Skin epidermis (tissue), 12 donors: ENCODE measurements around the gene OTUD7B.
"Not testable (repeated sequence)": the region's sequence is repeated elsewhere in the genome, so short reads cannot be mapped to it uniquely, and the experiment has no call there.

Source experiments
- H3K27ac ChIP-seq, 21 experiments: fragments of 200-600 bp; sonication (generic) in 11 of 21; one replicate each; pipeline ENCODE4 v1.5.0; 2020; ENCODE audit warnings: mild to moderate bottlenecking in 3 of 21, inconsistent platforms in 2 of 21, moderate library complexity in 2 of 21
- H3K4me3 ChIP-seq, 7 experiments: fragments of 200-600 bp; sonication (generic) in 2 of 7; one replicate each; pipeline ENCODE4 v1.5.0; 2020; ENCODE audit warnings: inconsistent platforms in 2 of 7, mild to moderate bottlenecking in 2 of 7, moderate library complexity in 1 of 7

The OTUD7B gene

DNA sequence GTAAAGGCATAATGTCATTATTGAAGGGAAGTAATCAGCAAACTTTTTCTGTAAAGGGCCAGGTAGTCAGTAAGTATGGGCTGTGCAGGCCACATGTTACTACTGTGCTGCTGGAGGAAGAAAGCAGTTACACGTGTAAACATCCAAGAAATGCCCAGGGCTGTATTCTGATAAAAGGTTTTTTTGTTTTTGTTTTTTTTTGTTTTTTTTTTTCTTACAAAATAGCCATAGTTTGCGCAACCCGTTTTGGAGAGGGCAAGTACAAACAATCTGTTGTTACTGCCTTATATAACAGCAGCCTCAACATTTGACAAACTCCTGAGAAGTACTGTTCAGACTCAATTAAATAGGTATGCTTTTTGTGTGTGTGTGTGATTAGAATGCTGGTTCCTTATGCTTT, 47.2 kb downstream of the OTUD7B start:
- H3K27ac ChIP-seq, result peak overlapping the region in 10 of 21 experiments; percentile 14 to 71 (median 46)
- H3K4me3 ChIP-seq, result no peak overlapping the region

DNA sequence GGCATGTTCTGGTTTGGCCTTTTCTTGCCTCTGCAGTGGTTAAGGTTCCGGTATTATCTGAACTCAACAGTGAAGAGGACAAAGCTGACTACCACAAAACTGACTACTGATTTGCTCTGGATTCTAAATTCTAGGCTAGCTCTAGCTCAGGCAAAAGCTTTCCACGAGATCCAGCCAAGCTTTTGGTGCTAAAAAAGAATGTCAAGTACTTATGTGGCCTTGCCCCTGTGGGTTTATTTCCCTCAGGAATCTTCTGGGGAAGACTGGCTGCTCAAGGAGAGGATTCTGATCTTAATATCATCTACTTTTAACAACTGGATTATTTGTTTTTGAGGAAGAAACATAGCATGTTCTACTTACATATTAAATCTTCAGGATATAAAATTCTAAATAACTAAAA, 47.8 kb downstream of the OTUD7B start:
- H3K4me3 ChIP-seq, result no peak overlapping the region
- peak overlapping the region in 17 of 21 experiments; percentile 1 to 73 (median 45) for H3K27ac ChIP-seq

GRCh38 chr1:149962039-149962647, 48.4 kb downstream of the OTUD7B start:
- Histone ChIP-seq H3K27ac (peak overlapping the region in 16 of 21 experiments; percentile 1 to 73 (median 46)), H3K4me3 (no peak overlapping the region)

DNA sequence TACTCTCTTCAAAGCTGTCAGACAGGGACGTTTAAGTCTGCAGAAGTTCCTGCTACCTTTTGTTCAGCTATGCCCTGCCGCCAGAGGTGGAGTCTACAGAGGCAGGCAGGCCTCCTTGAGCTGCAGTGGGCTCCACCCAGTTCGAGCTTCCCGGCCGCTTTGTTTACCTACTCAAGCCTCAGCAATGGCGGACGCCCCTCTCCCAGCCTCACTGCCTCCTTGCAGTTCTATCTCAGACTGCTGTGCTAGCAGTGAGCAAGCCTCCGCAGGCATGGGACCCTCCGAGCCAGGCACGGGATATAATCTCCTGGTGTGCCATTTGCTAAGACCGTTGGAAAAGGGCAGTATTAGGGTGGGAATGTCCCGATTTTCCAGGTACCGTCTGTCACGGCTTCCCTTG, 53.0 kb downstream of the OTUD7B start:
- H3K4me3 ChIP-seq, H3K27ac ChIP-seq: not testable (repeated sequence)

- Histone ChIP-seq H3K4me3 (no peak overlapping the region), H3K27ac (peak overlapping the region in 1 of 21 experiments; percentile 13)
Observed at GRCh38 chr1:149949911-149950310, 60.6 kb downstream of the OTUD7B start.

DNA sequence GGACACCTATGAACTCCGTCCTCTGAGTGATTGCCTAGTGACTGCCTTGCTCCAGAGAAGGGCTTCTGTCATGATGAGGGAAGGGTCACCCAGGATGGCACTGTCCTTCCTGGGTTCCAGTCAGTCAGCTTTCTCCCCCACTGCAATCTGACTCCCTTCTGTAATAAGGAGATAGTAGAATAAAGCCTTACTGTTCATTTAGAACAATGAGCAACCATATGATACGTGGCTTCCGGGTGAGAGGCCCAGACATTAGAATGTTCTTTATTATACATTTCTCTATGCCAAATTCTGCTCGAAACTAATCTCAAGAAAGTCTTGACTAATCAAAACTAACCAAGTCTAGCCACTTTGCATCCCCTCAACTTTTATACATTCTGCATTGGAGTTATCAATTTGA, 65.3 kb downstream of the OTUD7B start:
- no peak overlapping the region for H3K4me3 ChIP-seq
- H3K27ac ChIP-seq, result no peak overlapping the region

DNA sequence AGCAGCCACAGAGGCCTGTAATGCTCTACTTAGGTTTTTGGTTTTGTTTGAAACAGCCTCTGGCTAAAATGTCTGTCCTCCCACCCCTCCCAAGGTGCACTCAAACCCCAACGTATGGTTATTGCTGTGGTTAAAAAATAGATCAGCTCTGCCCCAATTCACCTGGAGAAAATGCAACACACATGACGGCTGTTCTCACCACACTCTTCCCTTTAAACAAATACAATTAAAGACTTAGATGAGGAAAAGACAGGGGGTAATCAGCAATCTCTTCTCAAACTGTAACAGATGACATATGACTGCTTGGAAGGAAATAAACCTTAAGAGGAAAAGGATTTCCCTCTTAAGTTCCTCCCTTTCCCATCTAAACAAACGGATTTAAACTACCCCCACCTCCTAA, 67.6 kb downstream of the OTUD7B start:
- H3K27ac ChIP-seq, result peak overlapping the region in 6 of 21 experiments; percentile 15 to 41 (median 26)
- no peak overlapping the region for H3K4me3 ChIP-seq

DNA sequence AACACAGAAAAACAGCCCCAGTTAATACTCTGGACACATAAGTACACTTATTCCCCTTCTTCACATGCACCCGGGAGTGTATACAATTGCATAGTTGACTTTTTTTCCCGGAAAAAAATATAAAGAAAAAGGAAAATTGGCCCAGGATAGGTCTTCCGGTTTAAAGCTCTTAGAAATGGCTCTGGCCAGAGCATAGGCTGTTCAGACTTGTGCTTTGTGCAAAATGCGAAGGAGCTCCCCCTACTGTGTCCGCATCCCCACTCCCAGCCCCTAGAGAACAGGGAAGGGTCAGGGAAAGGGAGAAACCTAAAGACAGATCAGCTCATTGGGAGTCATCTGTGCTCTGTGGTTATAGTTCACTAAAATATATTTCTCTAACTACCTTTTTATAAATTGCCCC, 68.3 kb downstream of the OTUD7B start:
- H3K4me3 ChIP-seq, result no peak overlapping the region
- H3K27ac ChIP-seq, result peak overlapping the region in 8 of 21 experiments; percentile 15 to 55 (median 30)

GRCh38 chr1:149940427-149940826, 70.1 kb downstream of the OTUD7B start:
- Histone ChIP-seq H3K4me3 (no peak overlapping the region), H3K27ac (peak overlapping the region in 13 of 21 experiments; percentile 3 to 83 (median 71))

DNA sequence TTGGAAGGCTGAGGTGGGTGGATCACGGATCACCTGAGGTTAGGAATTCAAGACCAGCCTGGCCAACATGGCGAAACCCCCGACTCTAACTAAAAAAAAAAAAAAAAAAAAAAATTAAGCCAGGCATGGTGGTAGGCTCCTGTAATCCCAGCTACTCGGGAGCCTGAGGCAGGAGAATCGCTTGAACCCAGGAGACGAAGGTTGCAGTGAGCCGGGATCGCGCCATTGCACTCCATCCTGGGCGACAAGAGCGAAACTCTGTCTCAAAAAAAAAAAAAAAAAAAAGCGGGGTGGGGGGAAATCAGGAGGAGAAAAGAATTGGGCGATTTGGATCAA, 71.9 kb downstream of the OTUD7B start:
- Histone ChIP-seq H3K27ac (peak overlapping the region in 19 of 21 experiments; percentile 54 to 83 (median 70)), H3K4me3 (peak overlapping the region in 4 of 7 experiments; percentile 10 to 32 (median 16))

DNA sequence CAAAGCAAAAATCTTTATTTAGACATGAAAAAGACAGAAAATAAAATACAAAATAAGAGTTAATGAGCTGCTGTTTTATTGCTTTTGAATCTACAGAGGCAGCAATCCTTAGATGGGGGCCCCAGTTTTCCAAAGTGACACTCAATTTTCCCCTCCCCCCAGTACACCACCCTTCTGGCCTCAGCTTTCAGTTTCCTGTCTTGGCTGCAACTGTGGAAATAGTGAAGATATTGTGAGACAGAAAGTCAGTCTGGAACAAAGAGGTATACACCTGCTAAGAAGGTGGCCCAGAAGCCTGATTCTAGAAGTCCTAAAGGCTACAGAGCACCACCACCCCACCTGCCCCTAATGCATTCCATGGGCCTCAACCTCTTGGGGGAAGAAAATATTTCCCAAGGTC, 72.8 kb downstream of the OTUD7B start:
- Histone ChIP-seq H3K27ac (peak overlapping the region in 18 of 21 experiments; percentile 47 to 83 (median 70)), H3K4me3 (no peak overlapping the region)

GRCh38 chr1:149936992-149937705, 73.4 kb downstream of the OTUD7B start:
- peak overlapping the region in 20 of 21 experiments; percentile 45 to 83 (median 72) for H3K27ac ChIP-seq
- H3K4me3 ChIP-seq, result peak overlapping the region; percentile 31 to 55 (median 37)

- Histone ChIP-seq H3K27ac (peak within 1 kb of the TSS in 20 of 21 experiments; percentile 45 to 83 (median 74)), H3K4me3 (peak within 1 kb of the TSS; percentile 31 to 55 (median 37))
Observed at GRCh38 chr1:149936170-149936991, 74.1 kb downstream of the OTUD7B start, which contains the start of gene MTMR11. MTMR11 (minus strand) TSS chr1:149936879; CDS start chr1:149936647, 232 bp downstream.

GRCh38 chr1:149934356-149934755, 76.2 kb downstream of the OTUD7B start:
- no peak overlapping the region for H3K4me3 ChIP-seq
- no peak overlapping the region for H3K27ac ChIP-seq

GRCh38 chr1:149933208-149933607, 77.3 kb downstream of the OTUD7B start:
- H3K27ac ChIP-seq, result no peak overlapping the region
- H3K4me3 ChIP-seq, result no peak overlapping the region

DNA sequence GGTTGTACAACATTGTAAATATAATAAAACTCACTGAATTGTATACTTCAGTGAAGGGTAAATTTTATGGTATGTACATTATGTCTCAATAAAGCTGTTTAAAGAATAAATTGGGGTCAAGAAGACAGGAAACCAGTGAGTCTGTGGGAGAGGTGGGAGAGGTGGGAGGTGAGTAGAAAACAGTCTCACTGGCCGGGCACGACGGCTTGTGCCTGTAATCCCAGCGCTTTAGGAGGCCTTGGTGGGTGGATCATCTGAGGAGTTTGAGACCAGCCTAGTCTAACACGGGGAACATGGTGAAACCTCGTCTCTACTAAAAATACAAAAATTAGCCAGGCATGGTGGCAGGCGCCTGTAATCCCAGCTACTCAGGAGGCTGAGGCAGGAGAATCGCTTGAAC, 78.1 kb downstream of the OTUD7B start:
- Histone ChIP-seq H3K27ac (no peak overlapping the region), H3K4me3 (no peak overlapping the region)

DNA sequence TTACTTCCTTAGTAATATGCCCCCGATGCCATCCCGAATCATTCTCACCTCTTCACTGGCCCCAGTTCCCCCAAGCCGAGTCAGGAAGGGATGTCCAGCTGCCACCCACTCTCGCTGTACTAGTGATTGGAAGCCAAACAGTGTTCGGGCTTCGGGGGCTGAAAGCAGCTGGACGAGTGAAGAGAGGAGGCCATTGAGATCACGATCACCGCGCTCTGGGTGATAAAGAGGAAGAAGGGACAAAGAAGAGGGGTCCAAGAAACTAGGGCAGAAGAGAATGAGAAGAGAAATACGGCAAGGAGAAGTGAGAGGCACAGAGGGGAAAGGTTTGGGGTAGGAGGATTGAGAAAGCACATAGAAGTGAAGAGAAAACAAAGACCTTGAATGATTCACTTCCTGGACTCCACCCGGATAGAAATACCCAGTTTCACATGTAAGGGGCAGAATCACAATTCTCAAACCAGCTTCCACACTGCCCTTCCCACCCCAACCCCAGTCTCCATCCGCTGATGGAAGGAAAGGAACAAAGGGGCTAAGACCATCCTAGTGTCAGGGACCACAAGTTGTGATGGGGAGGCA, 79.2 kb downstream of the OTUD7B start:
- peak overlapping the region in 1 of 21 experiments; percentile 0 for H3K27ac ChIP-seq
- no peak overlapping the region for H3K4me3 ChIP-seq

GRCh38 chr1:149929856-149930255, 80.7 kb downstream of the OTUD7B start:
- Histone ChIP-seq H3K27ac (peak overlapping the region in 4 of 21 experiments; percentile 4 to 100 (median 78)), H3K4me3 (no peak overlapping the region)

DNA sequence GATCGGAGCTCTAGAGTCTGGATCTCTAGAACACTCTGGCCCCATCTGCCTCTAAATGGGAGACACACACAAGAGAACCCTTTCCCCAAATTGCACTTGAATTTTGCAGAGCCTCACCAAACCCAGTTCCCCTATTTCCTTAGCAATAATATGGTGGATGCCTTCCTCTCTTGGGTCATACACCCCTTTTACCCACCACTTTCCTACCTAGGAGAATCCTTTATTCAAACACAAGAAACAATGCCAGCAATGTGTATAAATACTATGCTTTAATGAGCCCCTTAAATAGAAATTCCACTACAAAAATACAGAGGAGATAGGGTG, 82.2 kb downstream of the OTUD7B start:
- Histone ChIP-seq H3K27ac (peak overlapping the region in 20 of 21 experiments; percentile 66 to 100 (median 93)), H3K4me3 (peak overlapping the region; percentile 61 to 97 (median 88))
